ENCODE results near the gene TOP1. TPM values are rescaled to one million over a fixed set of nuclear protein-coding genes. Genes with fewer than 3 reads are reported as not detected.

The TOP1 gene
- total and polyA plus RNA-seq, 2 of the 4 experiments (the other 2 are of a cell fraction): 14.0 to 21.5 TPM

- H2BK20ac ChIP-seq (ENCODE audit: low read depth, low read length): no peak overlapping the region
- H2AK9ac ChIP-seq (replicated peaks; ENCODE audit: low read depth, low read length, poor library complexity): no peak overlapping the region
- no peaks in the 10 kb centered on the region for H3K9me3 ChIP-seq (ENCODE audit: control insufficient read depth, insufficient read depth, low read length)
- peak overlapping the region; percentile 55; the same call in 1 of the 2 replicates for H3K27ac ChIP-seq (ENCODE audit: insufficient read depth, low read length)
- no peak overlapping the region for H3K56ac ChIP-seq (ENCODE audit: extremely low read depth, insufficient read depth, low read length)
- peaks cover 24% of the 10 kb centered on the region for H3K4me1 ChIP-seq (ENCODE audit: control insufficient read depth, insufficient read depth, low read length)
- TF ChIP-seq BHLHE40 (IDR thresholded peaks at IDR 0.05; ENCODE audit: low read depth, low read length): no peak
- no peak for TF ChIP-seq NFE2L2 (IDR thresholded peaks at IDR 0.05; ENCODE audit: low read depth, low read length)
- TF ChIP-seq MAFK (IDR thresholded peaks at IDR 0.05; ENCODE audit: low read depth, low read length): no peak
- TF ChIP-seq SMC3 (IDR thresholded peaks at IDR 0.05; ENCODE audit: low read depth, low read length): no peak
- TF ChIP-seq MAZ (IDR thresholded peaks at IDR 0.05; ENCODE audit: borderline replicate concordance, low read depth, low read length): no peak
- no peak for TF ChIP-seq USF2 (IDR thresholded peaks at IDR 0.05; ENCODE audit: low read depth, low read length)
- TF ChIP-seq RCOR1 (IDR thresholded peaks at IDR 0.05; ENCODE audit: insufficient replicate concordance, low read length): no peak
- no peak for TF ChIP-seq CEBPB (IDR thresholded peaks at IDR 0.05; ENCODE audit: low read depth, low read length)
- no peak for TF ChIP-seq CTCF (conservative IDR thresholded peaks at IDR 0.05; ENCODE audit: low read depth, low read length)
- TF ChIP-seq FOS (IDR thresholded peaks at IDR 0.05; ENCODE audit: low read depth, low read length): no peak
- no peak for TF ChIP-seq RFX5 (IDR thresholded peaks at IDR 0.05; ENCODE audit: low read depth, low read length)
- no peak for TF ChIP-seq MXI1 (IDR thresholded peaks at IDR 0.05; ENCODE audit: borderline replicate concordance, low read depth, low read length)
- TF ChIP-seq POLR2A (IDR thresholded peaks at IDR 0.05; ENCODE audit: low read depth, low read length): no peak
- TF ChIP-seq RAD21 (IDR thresholded peaks at IDR 0.05; ENCODE audit: low read length): no peak
- no peak for TF ChIP-seq ELK1 (IDR thresholded peaks at IDR 0.05; ENCODE audit: borderline replicate concordance, low read depth, low read length)
- no peak for TF ChIP-seq CHD1 (IDR thresholded peaks at IDR 0.05; ENCODE audit: low read depth, low read length)
- no peak overlapping the region for H4K5ac ChIP-seq (ENCODE audit: low read depth, low read length)
- no peak overlapping the region for H2BK5ac ChIP-seq (ENCODE audit: low read depth, low read length, poor library complexity, severe bottlenecking)
- no peaks in the 10 kb centered on the region for H3K27me3 ChIP-seq (ENCODE audit: control insufficient read depth, insufficient read depth, low read length)
- ChIA-PET CTCF (interaction anchor here (1.5 kb wide), 1 partner anchor 163 kb away, joined by 8 read pairs; no protein-coding TSS in a partner anchor), POLR2A (ENCODE audit: unreplicated experiment) (no interaction called here)
- no TSS peak for BruUV-seq (replicated peaks)
- H3K18ac ChIP-seq (ENCODE audit: low read depth, low read length): no peak overlapping the region
- dilution Hi-C loops (cut with HindIII; ENCODE audit: low sequenced_read_pairs, unreplicated experiment): no loop called here
- no peak overlapping the region for H3K4me2 ChIP-seq (ENCODE audit: low read depth, low read length)
- H3K79me1 ChIP-seq (ENCODE audit: low read depth in 1 of 2, low read length in 2 of 2): peaks cover 14 to 76% of the 10 kb centered on the region in 2 experiments; a peak in 3 of 4 replicates
- no peak for DNase-seq
- H2AFZ ChIP-seq (replicated peaks; ENCODE audit: low read length, poor library complexity): no peak overlapping the region
- in situ Hi-C loops (cut with MboI; ENCODE audit: low sequenced_read_pairs): loop anchor here (25.0 kb wide), 1 partner anchor 440 kb away; the partner anchor contains the start of gene CHD6
- no peak overlapping the region for H3K23ac ChIP-seq (ENCODE audit: low read depth, low read length)
- H4K91ac ChIP-seq (ENCODE audit: insufficient read depth, low read depth, low read length): no peak overlapping the region
- no CpG with 5 or more reads among the region's 3 CpGs for WGBS, 2 experiments (ENCODE audit: extremely low coverage in 2 of 2, insufficient read length in 1 of 2)
- no peak overlapping the region for H4K8ac ChIP-seq (ENCODE audit: low read depth in 2 of 2, low read length in 2 of 2)
- no peak overlapping the region for H2AK5ac ChIP-seq (ENCODE audit: low read depth, low read length)
- H3K9me1 ChIP-seq (ENCODE audit: insufficient read depth, low read length): peaks cover 14% of the 10 kb centered on the region
- H3K9ac ChIP-seq (ENCODE audit: low read depth, low read length): no peak overlapping the region
- H4K20me1 ChIP-seq (ENCODE audit: insufficient read depth, low read length): peaks cover 28% of the 10 kb centered on the region
- no peak overlapping the region for H2BK120ac ChIP-seq (ENCODE audit: low read depth, low read length)
- ATAC-seq (ENCODE audit: low read depth): no peak
- intact Hi-C loops (cut with micrococcal nuclease): loop anchor here (2.0 to 10.0 kb wide), 3 partner anchors 203 to 523 kb away; no protein-coding TSS in a partner anchor
- H3K36me3 ChIP-seq (ENCODE audit: control insufficient read depth, insufficient read depth, low read length): peaks cover 85% of the 10 kb centered on the region
- H3K14ac ChIP-seq (replicated peaks; ENCODE audit: low read depth, low read length): no peak overlapping the region
- H3K4ac ChIP-seq (ENCODE audit: low read depth, low read length): no peak overlapping the region
- no peak overlapping the region for H2BK15ac ChIP-seq (ENCODE audit: low read depth, low read length)
- no peak overlapping the region for H3K4me3 ChIP-seq (ENCODE audit: insufficient read depth, low read depth, low read length)
These were observed 143.2 kb downstream of the TOP1 start for GRCh38 chr20:41171736-41172295.
